ENCODE data around the gene ABCC11.

The ABCC11 gene

DNA sequence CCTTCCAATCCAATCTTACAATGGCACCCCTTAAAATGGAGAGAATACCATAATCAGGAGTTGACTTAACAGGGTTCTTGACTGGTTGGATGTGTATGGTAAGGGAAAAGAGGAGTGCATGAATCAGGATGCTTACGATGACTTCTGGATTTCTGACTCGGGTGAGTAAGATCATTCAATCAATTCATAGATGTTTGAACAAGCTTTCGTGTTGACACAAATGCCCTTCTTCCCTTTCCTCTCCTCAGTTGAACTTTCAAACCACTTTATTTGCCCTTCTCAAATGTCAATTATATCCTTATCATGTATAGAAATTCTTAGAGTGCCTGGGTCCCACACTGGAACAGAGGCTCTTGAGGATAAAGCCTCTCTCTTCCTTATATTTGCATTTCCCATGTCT is 117.4 kb downstream of the ABCC11 start:
- no peak for DNase-seq (ENCODE audit: low spot score)

DNA sequence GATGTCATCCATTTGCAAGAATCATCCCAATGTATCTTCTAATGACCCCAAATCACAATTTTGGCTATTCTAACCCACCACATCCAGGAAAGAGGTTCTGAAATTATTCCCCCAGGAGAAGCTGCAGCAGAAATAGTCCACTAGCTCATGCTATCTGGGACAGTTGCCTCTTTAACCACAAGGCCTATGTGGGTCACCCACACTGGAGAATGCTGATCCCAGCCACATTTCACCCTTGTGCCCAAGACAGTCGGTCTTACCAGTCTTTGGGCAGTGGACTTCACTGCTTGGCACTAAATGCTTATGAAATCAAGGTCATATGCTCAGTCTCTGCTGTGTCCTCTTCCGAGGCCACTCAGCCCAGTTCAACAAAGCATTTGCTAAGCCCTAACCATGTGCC is 118.6 kb downstream of the ABCC11 start:
- no peak for DNase-seq (ENCODE audit: low spot score)

DNA sequence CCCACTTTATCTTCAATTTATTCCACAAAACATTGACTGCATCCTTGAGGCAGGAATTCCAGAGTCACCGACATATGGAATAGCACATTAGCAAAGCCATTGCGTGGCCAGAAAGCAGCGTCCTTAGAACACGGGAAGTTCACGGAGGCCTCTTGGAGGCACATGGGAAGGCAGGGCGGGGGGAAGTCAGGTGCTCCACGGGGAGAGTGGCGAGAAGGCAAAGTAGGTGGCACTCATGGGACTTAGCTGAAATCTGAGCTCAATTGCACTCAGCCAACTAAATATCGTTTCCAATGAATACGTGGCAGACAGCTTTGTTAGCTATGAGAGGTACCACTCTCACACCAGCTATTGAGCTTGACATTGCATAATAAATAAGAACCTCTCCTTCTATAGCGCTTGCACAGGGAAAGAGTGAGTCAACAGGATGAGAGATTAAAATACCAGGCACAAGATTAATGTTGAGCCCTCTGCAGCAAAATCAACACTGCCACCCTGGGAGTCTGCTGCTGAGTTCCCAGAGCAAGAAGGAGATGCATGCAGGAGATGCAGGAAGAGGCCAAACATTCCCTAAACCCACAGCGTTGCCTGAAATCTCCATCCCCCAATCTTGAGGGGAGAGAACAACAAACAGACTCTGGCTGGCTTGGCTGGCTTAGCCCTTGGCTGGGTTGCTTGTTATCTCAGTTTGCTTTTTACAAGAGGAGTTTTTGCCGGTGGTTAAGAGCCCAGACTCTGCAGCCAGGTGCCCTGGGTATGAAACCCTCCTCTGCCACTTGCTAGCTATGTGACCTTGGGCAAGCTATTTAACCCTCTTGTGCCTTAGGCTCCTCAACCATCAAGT is 120.3 kb downstream of the ABCC11 start:
- DNase-seq (ENCODE audit: low spot score), result no peak

DNA sequence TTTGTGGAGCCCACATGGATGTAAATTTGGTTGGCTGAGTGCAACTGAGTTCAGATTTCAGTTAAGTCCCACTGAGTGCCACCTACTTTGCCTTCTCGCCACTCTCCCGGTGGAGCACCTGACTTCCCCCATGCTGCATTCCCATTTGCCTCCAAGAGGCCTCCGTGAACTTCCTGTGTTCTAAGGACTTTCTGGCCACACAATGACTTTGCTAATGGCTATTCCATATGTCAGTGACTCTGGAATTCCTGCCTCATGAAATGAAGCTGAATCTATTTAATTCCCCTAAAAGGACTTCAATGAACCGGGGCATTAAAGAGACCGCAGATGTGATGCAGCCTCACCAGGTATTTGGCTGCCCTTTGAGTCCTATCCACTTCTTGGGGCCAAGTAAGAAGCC is 121.5 kb downstream of the ABCC11 start:
- no peak for DNase-seq (ENCODE audit: low spot score)

DNA sequence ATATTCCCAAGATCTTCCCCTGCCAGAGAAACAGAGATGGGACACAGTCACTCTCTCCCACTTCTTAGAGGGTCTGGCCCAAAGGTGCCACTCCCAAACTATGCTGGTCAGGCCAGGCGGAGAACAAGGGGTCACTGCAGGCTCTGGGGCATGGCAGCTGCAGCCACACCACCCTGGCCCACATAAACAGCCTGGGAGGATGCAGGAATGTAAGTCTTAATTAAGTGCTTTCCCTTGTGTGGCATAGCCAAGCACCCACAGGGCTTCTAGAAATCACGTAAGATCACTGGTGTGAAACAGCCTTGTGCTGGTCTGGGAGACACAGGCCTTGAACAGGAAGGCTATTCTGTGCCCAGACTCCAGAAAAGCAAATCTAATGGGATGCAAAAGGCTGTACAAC is 123.1 kb downstream of the ABCC11 start:
- DNase-seq (ENCODE audit: low spot score), result no peak

DNA sequence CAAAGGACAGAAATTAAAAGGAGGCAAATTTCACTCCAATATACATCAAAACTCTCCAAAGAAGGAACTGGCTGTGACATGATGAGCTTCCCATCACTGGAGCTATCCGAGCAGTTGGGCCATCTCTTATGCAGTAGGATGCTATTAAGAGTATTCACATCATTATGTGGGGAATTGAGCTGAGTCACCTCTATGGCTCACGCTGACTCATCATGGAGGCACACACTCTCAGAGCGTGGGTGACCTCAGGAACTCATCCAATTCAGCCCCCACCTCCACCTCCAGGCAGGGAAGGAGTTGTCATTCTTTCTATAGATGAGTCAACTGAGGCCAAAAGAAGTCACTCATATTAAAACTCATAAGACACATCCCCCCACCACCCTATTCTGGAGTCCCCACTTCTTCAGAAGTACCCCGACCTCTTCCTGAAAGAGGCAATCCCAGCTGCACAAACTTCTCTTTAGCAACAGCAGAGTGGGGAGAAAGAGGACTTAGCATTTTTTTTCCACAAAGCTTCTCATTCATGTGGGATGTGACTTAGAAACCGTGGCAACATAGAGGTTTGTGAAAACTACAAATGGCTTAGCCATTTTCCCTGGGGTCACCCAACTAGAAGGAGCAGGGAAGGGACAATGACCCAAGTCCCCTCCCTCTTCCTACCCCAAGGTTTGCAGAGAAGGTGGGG is 124.1 kb downstream of the ABCC11 start:
- no peak for DNase-seq (ENCODE audit: low spot score)

DNA sequence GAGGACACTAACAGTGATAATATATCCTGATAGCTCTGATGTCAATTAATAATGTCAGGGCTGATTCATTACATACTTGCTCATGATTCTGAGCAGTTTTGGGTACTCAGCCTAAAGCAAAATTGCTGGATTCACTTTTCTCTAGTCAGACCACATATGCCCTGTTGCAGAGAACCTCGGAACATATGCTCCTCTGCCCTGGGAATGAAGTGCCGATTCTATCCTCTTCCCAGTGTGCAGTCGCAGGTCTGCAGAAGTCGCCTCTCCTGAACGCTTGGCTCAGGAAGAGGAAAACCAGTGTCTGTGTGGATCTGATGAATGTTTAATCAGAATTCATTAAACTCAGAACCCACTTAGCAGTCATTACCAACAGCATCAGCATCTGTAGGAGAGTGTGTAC is 126.1 kb downstream of the ABCC11 start:
- DNase-seq (ENCODE audit: low spot score), result no peak

DNA sequence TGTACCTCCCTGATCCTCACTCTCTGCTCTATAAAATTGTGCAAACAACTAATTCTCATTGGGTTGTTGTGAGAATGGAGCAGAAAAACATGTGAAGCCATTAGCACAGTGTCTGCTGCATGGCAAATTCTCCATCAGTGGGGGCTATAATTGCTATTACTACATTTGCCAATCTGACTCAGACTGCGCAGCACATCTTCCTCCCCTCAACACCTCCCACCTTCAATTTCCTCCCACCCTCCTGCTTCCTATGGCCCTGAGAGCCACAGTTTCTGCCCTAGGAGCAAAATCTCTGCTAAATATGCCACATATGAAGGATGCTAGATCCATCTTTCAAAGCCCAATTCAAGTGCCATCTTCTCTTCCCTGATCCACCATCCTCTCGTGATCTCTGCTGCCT is 128.5 kb downstream of the ABCC11 start:
- DNase-seq (ENCODE audit: low spot score), result no peak

DNA sequence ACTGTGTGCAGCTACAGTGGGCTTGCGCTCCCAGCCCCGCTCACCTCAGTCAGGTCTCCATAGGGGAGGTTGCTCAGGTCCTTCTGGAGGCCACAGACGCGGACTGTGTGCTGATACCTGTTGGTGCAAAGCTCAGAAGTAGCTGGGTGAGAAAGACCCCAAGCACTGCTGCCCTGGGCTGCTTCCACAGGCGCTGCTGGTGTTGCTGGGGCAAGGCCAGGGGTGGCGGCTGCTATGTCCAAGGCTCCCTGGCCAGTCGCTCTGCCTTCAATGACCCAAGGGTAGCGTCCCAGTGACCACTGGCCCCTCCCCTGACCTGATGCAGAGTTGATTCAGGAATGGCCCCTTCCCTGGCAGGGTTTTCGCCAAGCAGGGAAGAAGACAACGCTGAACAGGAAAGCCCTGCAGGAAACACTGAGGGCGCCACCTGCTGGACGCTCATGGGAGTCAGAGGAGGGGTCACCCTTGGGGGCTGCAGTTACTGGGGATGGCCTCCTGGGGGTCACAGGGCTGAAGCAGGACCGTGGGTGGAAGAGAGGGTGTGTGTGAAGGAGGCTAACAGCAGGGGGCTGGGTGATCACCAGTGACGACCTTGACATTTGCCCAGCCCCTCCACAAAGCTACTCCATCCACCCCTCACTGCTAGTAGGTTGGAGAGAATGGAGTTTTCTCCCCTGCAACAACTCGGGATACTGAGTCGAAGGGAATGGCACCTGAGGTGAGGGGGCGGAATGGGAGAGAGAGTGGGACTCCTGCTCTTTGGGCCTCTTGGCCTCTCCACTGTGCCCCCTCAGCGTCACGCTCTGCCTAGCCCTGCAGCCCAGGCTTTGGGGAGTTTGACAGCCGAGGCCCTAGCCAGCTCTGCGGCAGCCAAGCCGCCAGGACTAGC is 129.9 kb downstream of the ABCC11 start:
- DNase-seq (ENCODE audit: low spot score), result no peak
